Stimulated activated CD4-positive, alpha-beta T cell treated with anti-CD3 and anti-CD28 coated beads, Interleukin-15, amount 100 ng/mL, for 48 hours (primary cell): ENCODE results near the gene CLDND2.

ENCODE experiments used
- DNase-seq, 2 donors: peaks; one replicate each; pipeline ENCODE4 v3.0.0-alpha.2; 2020; ENCODE audit warnings: low read depth in 2 of 2

Gene CLDND2

GRCh38 chr19:51382004-51382403 is 13.2 kb upstream of the CLDND2 start:
- no peak for DNase-seq

GRCh38 chr19:51380379-51380778 is 11.6 kb upstream of the CLDND2 start:
- DNase-seq = no peak

GRCh38 chr19:51377422-51377821 is 8.6 kb upstream of the CLDND2 start:
- DNase-seq = no peak

DNA sequence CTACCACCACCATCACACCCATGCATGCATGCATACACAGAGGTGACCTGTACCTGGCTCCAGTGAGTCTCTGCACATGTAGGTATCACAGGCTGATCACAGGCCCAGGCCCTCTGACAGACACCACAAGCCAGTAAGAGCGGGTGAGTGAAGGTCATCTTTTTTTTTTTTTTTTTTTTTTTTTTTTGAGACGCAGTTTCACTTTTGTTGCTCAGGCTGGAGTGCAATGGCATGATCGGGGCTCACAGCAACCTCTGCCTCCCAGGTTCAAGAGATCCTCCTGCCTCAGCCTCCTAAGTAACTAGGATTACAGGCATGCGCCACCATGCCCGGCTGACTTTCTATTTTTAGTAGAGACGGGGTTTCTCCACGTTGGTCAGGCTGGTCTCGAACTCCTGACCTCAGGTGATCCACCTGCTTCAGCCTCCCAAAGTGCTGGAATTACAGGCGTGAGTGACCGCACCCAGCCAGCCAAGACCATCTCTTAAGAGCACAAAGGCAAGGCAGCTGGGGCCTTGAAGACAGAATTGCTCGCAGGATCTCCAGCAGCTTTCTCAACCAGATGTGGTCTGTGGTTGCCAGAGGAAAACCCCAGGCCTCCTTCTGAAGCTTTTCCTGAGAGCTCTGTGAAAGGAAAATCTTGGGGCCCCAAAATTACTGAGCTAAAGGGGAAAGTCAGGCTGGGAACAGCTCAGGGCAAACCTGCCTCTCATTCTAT is 6.9 kb upstream of the CLDND2 start:
- DNase-seq = peak in 1 of 2 donors; percentile 40

- peak; percentile 81 to 83 for DNase-seq
These were observed 4.1 kb upstream of the CLDND2 start, which contains the start of gene NKG7 for GRCh38 chr19:51372649-51373504. NKG7 (minus strand) TSS chr19:51372654; CDS start chr19:51372535, 119 bp downstream.

DNA sequence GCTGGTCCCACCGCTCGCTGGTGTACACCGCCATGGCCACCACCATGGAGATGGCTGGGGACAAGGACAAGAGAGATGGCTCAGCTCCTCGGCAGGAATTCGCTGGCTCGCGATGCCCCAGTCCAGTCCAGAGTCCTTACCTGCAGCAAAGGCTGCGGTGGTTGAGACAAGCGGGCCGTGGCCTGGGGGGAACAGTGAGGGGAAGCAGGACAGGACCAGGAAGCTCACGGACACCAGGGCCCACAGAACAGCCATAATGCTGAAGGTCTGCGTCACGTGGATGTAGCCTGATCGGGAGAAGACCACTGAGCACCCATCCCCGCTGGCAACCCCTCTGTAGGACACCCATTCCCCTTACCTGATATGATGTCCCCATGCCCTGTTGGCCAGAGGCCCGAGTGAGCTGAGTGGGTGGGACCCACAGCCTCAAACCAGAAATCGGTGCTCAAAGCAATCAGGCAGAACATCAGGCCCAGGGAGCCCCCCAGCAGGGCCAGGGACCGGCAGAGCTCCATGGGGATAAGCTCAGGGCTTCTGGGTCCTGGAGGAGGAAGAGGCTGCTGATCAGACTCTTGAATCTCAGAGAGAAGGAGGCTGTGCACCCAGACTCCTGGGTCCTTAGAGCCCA is 3.3 kb upstream of the CLDND2 start:
- no peak for DNase-seq

GRCh38 chr19:51371186-51371690 is 2.4 kb upstream of the CLDND2 start:
- no peak for DNase-seq

- DNase-seq = no peak
These were observed 1.4 kb upstream of the CLDND2 start for GRCh38 chr19:51370230-51370629.

DNA sequence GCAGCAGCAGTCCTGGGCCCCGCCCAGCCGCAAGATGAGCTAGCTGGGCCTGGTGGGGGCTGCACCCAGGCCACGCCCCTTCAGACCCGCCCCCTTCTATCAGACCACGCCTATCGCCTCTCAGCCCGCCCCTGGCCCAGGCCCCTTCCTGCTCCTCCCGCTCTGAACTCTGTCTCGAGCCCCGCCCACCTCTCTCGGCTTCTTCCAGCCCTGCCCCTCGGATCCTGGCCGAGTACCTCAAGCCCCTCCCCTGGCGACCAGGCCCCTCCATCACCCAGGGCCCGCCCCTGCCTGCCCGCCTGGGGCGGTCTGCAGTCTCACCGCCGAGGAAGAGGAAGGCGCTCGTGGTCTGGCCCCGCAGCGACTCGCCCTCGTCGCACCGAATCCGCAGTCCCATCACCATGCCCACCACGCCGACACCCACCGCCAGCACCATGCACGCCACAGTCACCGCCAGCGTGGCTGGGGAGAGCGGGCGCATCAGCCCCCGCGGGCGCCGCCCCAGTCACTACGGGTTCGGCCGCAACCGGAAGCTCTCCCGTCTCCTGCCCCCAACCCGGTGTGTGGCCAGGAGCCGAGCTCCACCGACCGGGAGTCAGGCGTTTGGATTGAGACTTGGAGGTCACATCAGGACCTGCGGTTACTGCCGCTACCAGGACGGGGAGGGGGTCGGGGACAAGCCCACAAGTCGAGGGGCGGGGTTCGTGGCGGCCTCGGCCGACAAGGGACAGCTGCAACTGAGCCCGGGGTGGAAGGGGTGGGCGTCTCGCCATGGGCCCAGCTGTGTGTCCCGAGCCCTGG is 1.0 kb downstream of the CLDND2 start:
- DNase-seq = peak; percentile 99 to 100

DNA sequence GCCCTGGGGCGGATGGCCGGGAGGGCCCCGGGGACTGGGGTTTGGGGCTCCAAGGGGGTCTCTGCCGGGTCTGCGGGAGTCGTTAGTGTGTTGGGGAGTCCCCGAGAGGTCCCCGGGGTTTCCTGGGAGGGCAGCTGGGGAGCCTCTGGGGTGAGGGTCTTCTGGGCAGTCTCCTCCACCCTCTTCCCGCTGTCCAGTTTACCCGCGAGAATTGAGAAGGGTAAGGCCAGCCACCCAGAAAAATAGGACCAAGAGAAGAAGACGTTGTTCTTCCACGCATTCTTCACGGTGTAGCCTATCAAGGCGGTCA is 1.6 kb downstream of the CLDND2 start:
- no peak for DNase-seq

DNA sequence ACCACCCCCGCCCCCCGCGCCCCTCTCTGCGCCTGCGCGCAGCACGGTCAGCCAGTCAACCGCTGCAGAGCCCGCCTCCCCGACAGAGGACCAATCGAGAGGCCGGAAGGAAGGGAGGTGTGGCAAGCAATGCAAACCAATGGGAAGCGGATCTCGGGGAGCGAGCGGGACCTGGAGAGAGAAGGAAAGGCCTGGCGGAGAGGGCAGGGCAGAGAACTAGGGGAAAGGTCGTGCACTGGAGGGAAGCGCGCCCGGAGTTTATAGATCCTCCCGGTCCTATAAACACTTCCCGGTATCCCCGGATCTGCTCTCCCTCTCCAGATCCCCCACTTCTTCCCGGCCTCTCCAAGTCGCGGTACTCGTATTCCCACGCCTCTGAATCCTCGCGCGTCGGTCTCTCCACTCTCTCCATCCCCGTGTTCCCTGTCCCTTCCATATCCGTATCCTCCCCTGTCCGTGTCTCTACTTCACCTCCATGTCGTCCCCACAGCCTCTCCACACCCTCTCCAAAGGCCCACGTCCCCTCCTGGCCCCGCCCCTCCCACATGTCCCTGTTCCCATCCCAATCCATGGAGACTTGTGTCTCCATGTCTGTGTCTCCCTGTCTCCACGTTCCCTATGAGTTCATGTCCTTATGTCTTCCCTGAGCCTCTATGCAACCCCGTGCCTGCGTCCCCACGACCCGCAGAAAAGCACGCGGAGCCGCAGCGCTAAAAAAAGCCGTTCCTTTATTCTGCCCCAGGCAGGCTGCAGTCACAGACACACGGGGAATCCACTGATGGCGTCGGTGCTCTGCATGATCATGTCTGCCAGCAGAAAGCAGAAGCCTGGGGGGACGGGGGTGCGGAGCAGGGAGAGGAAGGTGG is 2.2 kb downstream of the CLDND2 start:
- peak; percentile 94 to 95 for DNase-seq

DNA sequence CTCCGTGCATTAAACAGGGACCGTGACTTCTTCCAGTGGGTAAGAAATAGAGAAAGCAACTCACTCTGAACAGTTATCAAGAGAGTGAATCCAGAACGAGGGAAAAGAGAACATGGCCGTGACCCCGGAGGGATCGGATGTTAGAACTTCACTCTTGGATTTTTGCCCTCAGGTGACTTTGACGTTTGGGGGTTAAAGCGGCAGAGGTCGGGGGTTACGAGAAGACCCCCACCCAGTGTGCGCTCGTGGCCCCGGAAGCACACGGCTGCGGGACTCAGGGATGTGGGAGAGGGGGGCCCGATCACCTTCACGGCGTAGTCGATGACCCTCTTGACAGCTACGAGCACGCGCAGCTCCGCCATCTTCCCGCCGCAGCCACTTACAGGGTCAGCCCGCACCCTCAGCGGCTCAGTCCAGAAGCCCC is 2.8 kb downstream of the CLDND2 start, which contains the start of gene ETFB:
ETFB (minus strand) TSS at position 424 of the 424 bp plus-strand sequence; CDS start at position 362, 62 bp downstream.
- no peak for DNase-seq

GRCh38 chr19:51365211-51365964 is 3.4 kb downstream of the CLDND2 start:
- DNase-seq = no peak

- DNase-seq = no peak
These were observed 4.3 kb downstream of the CLDND2 start for GRCh38 chr19:51364200-51365106.

DNA sequence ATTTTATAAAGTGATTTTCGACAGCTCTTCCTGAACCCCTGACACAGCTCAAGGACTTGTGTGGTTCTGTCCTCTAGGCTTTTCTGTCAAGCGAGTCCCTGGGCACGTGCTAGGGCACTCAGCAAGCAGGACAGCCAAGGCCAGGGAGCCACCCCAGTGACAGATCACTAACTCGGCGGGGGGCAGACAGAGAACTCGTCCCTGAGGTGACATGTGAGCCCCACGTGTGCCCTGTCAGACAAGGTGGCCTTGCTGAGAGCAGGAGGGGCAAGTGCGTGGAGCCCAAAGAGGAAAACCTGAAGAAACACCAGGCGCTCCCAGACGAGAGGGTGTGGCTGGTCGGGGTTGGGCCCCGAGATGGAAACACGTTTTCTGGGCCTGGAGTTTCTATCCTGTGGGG is 7.6 kb downstream of the CLDND2 start:
- no peak for DNase-seq

DNA sequence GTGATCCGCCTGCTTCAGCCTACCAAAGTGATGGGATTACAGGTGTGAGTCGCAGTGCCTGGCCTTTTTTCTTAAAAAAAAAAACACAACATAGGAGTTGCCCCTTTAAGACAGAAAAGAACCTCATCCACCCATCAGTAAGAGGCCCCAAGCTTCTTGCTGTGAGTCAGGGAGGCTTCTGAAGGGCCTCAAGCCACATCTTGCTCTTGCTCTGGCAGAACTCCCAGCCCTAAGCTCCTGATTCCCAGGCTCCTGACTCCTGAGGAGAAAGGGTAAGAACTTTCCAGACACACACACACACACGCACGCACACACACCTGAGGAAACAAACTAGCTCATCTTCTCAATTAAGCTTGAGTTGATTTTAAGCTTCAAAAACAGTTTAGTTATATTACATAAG is 9.5 kb downstream of the CLDND2 start:
- DNase-seq = no peak

DNA sequence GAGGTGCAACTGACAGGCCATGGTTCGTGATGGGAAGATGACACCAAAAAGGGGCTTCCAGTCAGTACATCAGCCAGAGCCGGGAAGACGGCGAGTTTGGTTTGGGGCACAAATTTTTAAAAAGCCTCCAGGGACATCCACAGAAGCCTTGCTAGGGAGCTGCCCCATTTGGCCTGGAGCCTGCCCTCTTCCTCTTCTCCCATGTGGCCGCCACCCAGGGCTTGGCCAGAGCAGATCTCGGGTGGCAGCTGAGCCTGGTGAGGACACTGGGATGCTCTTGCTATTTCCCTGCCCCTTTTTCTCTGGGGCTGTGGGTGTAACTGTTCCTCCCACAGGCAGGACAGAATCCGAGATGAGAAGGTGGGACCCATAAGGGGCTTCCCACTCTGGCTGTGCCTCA is 10.9 kb downstream of the CLDND2 start:
- no peak for DNase-seq

GRCh38 chr19:51356159-51356801 is 12.5 kb downstream of the CLDND2 start:
- no peak for DNase-seq
